Right renal cortex interstitium (tissue), 3 donors: Measurements from ENCODE around the gene SEPTIN8. TPM values are rescaled to one million over a fixed set of nuclear protein-coding genes. Genes with fewer than 3 reads are reported as not detected.

Experiments
- DNase-seq, 3 donors: peaks; one replicate each; pipeline ENCODE4 v3.0.0-alpha.2; 2013; ENCODE audit warnings: low read depth in 3 of 3, low spot score in 2 of 3
- polyA plus RNA-seq, 3 donors: library from polyadenylated mRNA; unstranded; fragments of 120-200 nt; gene quantifications; one replicate each; pipeline ENCODE4 v1.2.1, GENCODE V29; 2013; ENCODE audit not compliant: insufficient read length in 3 of 3

Gene SEPTIN8, protein sequence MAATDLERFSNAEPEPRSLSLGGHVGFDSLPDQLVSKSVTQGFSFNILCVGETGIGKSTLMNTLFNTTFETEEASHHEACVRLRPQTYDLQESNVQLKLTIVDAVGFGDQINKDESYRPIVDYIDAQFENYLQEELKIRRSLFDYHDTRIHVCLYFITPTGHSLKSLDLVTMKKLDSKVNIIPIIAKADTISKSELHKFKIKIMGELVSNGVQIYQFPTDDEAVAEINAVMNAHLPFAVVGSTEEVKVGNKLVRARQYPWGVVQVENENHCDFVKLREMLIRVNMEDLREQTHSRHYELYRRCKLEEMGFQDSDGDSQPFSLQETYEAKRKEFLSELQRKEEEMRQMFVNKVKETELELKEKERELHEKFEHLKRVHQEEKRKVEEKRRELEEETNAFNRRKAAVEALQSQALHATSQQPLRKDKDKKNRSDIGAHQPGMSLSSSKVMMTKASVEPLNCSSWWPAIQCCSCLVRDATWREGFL
- 10 to 100 TPM; 71.8 to 78.7 (median 78.5) TPM for polyA plus RNA-seq

DNA sequence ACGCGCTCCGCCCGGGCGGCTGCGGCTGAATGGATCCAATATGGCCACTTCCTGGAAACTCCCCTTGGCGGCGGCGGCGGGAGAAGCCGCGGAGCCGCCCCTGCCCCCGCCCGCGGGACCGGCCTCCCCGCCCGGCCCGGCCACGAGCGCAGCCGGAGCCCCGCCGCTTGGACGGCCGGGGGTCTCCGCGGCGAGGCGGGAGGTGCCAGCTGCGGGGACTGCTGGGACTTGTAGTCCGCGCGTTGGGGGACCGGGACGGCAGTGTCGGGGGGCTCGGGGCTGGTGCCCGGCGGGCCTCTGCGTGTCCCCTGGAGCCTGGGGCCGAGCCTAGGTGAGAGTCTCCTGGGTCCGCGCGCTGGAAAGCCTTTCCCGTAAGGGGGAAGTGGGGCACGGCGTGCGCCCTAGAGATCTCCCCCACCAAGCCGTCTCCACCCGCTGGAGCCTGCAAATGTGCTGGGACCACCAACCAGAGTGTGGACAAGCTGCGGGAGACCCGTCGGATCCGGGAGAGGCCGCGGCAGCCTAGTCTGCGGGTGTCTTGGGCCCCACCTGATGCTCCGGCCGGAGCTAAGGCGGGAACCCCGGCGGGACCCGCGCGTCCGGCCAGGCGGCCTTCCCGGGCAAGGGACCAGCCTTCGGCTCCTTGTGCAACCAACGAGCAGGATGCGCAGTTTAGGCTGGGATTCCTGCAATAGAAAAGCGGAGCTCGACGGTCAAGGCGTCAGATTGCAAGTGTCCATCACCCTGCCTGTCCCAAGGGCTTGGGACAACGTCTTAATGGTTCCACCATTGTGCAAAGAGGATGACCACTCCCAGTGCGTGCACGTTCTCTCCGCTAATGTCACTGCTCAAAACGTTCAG, at the start of gene SEPTIN8:
TSS of gene SEPTIN8 (minus strand) at position 31 of the 861 bp plus-strand sequence. CDS start 102 bp downstream, outside the sequence.
- DNase-seq: no peak

DNA sequence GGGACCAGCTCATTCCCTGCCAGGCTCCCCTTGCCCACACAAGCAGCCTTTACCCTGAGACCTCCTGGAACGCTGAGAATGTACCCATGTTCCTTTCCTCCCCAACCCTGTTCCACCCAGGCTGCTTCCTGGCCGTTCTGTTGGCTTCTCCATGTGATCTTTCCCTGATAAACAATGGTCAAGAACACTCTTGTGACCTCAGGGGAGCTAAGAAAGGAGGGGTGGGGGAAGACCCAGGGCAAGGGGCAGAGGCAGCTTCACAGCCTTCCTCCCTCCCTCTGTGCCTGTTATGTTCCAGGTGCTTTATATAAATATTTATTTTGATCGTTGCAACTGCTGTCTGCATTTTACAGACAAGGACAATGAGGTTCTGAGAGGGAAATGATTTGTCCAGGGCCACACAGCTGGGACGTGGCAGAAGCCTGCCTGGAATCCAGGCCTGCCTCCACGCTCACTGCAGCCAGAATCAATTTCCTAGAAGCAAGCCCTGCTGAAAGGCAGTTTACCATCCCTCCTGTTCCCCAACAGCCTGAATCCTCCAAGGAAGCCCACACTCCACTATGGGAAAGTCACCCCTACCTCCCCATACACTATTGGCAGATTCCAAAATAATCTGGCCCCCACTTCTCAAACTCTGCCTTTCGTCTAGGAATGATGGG, 49.5 kb upstream of the SEPTIN8 start:
- DNase-seq: no peak

DNA sequence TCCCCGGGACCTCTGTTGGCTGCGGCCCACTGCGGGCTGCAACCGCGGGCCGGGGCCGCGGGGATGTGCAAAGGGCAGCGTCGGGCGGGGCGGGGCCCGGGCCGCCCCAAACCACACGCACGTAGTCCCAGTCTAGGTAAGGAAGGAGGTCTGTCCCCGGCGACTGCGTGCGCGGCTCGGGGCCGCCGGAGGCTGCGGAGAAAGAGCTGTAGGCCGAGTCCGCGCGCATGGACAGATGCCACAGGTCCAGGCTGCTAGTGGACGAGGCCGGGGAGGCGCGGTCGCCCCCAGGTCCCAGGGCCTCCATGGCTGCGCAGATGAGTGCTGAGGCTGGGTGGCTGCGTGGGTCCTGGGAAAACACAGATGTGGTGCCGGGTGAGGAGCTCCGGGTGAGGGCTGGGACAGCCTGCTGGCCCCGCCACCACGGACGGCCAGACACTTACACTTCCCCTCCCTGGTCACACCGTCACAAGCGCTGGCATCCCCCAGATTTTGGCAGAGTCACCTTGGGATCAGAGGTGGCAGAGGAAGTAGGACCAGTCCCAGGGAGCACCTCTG, 48.9 kb upstream of the SEPTIN8 start:
- DNase-seq: no peak

DNA sequence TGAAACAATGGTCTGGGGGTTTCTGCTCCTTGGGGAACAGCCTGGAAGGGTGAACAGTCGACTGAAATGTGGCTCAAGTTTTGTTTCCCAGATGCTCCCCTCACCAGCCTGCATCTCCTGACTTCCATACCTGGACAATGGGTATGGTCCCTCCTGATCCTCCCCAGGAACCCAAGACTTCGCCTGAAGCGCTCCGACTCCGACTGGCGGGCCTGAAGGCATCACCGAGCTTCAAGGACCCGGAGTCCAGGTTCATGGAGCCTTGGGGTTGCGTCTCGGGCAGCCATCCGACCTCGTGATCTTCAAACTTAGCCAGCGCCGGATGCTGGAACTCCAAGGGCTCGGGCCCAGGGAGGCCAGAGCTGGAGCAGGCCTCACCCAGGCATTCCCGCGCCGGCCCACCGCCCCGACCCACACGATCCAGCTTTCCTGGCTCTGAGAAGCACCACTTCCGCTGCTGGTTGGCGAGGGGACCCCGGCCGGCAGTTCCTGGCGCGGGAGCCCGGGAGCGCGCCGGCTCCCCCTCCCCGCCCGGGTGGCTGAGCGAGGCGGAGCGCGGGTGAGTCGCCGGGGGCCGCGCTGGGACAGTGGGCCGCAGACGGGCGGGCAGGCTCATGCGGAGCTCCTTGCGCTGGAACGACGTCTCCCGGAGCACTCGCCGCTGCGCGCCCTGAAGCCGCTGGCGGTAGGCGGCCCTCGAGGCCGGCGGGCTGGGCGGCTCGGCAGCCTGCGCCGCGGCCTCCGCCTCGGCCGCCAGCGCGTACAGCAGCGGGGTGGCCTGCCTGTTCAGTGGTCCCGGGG, 48.2 kb upstream of the SEPTIN8 start:
- DNase-seq: no peak

DNA sequence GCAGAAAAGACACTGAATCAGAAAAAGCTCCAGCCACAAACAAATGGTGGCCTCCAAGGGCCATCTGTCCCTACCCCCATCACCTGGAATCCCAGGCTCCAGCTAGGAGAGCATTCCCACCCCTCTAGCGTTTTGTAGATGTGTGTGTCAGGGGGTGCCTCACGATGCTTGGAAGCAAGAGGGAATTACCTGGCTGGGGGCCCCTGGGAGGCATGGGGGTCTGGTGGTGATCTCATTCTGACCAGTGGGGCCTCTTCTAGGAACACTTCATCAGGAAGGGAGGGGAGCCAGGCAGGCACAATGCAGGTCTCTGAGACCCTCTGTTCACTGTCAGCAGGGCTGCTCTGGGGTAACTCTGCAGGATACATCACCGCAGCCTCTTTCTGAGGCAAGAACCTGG, 47.4 kb upstream of the SEPTIN8 start:
- no peak for DNase-seq

DNA sequence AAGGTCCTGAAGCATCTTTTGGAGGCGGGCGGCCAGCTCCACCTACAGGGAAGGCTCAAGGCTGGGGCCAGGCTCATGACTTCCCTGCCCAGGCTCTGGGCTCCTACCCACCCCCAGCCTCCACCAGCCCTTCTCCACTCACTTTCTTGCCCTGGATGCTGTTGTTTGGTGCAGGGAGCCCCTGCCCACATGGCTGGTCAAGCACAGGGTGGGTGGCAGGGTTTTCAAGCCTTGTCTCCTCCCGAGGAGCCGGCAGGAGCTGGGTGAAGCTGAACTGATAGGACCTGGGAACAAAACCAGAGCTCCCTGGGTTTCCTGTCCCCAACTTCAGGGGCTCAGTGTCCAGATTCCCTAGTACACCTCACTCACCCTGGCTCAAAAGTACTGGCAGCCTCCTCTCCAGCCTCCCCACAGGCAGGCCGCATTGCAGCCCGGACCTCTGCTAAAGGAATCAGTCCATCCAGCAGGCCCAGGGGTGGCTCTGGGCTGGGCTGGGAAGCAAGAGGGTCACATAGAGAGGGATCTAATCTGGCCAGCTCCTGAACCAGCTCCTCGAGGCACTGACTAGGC, 46.5 kb upstream of the SEPTIN8 start:
- DNase-seq: no peak

DNA sequence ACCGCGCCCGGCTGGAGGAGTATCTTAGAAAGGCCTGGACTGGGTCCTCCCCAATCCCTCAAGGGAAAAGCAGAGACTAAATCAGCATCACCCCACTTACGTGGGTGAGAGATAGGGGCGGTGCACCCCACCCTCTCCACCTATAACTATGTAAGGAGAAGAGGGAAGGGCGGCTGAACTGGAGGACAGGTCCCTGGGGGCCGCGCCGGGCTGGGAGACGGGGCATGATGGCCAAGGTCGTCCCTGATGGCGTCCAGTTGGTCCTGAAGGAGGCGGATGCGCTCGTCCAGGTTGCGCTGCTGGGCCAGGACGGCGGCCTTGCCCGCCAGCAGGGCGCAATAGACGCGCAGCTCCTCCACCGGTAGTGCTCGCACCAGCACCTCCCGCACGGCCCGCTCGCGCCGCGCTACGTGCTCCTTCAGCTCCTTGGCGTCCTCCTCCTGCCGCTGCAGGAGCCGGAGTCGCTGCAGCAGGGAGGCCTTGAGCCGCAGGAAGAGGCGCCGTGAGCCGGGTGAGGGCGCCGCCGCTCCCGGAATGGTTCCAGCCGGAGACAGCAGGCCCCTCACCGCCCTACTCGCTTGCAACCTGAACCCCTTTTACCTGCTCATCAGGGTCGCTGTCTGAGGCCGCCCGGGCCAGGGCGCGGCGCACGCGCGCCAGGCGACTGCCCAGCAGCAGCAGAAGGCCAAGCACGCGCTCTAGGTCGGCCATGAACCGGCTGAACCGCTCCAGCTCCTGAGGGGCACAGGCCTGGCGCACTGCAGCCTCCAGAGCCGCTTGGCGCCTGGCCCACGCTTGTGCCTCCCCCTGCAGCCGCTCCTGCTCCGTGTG, 45.8 kb upstream of the SEPTIN8 start:
- no peak for DNase-seq

DNA sequence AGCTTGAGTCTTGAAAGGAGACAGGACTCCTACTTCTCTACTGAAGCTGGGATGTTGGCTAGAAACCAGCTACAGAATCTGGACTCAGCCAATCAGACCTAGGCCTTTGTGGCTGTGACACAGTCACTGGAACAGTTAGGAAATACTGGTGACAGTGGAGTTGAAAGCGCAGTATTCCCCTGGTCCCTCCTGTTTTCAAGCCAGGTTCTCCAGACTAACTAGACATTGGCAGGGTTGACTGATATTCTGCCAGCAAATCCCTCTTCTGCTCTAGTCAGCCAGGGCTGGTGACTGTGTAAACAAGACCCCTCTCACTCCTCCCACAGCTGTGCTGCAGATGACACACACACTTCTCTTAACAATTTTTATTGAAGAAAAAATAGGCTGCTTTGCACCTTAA, 44.8 kb upstream of the SEPTIN8 start:
- DNase-seq: no peak

DNA sequence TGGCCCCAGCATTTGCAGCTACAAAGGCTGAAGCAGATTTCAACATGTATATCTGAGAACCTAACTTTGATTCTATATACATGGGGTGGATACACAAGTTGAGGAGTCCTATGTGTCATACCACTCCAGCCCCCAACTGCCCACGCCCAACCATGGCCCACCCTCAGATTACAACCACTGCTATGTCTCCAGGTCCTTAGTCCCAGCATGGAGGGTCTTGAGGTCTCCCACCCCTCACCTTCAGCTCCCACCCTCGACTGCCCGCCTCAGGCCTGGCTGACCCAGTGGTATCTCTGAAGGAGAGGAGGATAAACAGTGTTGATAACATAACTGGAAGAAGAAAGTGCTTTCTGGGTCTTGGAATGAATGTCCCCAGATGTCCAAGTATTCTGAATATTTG, 44.3 kb upstream of the SEPTIN8 start:
- DNase-seq: no peak

DNA sequence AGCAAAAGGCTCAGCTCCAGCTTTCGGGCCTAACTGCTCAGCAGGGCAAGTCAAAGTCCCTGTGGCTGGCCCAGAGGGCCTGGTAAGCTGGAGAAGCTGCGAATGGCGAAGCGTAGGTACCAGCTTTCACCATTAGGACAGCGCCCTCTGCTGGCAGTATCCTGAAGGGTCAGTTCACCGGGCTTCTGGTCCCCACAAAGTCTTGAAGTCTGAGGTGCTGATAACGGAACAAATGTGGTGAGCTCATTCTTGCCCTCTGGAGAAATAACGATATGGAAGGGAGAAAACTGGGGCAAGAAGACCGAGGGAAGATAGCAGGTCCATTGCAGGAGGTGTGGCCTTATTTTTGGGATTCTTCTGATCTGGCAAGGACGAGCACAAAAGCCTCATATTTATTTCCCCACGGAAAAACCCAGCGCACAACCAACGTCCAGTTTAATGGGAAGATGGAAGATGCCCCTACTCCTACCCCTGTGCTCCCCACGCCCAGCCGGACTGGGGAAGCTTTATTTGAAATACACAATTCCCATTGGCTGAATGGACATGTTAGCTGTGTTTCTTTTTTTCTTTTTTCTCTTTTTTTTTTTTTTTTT, 43.2 kb upstream of the SEPTIN8 start:
- peak; percentile 80 to 85 (median 82) for DNase-seq

DNA sequence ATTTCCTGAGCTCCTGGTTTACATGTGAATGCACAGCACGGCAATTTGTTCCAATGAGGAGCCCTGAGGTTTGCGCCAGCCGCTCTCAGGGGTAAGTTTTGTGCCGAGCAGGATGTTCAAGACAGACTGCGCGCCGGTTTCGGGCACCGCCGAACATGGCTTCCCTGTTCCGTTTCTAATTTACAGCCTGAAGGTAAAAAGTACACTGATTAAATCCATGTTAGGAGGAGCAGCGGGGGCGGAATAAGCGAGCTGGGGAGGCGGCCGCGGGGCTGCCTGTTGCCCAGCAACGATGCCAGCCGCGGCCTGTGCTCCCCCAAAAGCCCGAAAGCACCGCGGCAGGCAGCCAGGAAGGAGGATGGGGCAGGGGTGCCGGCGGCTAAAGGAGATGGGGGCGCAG, 42.4 kb upstream of the SEPTIN8 start:
- DNase-seq: no peak

DNA sequence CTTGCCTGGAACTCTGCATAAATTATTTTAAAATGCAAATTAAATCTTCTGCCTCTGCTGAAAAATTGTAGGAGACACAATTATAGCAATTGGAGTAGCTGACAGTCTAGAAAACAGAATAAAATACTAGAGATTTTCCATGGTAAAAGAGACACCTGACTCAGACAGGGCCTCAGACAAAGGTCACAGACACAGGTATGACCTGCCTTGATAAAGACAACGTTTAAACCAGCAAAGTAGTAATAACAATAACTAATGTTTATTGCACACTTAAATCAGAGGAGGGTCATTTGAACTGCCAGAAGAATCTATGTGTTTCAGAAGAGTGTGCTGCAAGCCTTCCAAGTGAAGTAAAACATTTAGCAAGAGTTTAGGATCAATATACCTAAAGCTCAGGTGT, 40.0 kb upstream of the SEPTIN8 start:
- DNase-seq: no peak

DNA sequence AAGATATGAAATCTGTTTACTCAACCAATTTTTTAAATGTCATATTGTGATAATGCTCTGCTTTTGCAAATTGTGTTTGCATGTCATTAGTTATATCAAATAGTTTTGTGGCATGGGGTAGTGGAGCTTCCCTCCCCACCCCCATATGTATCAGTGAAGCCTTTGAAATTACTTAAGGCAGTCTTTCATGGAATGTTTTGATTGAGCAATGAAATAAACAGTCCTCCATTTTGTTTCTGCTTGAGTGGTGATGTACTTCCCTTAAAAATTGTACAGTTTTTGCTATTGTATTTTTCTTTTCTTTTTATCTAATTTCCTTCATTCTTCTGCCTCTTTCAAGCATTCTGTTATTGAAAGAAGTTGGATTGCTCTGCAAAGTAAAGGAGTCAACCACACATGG, 39.5 kb upstream of the SEPTIN8 start:
- no peak for DNase-seq

DNA sequence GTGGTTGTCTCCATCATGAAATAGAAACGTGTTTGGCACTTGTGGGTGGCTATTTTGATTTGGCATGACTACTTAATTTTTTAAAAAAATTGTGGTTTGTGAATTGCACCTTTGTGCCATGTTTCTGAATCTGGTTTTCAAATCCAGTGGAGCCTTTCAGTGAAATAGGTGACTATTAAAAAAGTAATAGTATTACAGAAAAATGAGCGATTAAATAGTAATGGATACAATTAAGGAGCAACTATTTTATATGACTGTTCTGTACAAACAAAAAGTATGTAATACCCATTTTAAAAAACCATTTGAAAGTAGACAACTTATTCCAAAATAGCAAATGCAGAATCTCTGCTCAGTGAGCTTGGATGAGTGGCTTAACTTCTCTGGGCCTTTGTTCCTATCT, 39.0 kb upstream of the SEPTIN8 start:
- no peak for DNase-seq

DNA sequence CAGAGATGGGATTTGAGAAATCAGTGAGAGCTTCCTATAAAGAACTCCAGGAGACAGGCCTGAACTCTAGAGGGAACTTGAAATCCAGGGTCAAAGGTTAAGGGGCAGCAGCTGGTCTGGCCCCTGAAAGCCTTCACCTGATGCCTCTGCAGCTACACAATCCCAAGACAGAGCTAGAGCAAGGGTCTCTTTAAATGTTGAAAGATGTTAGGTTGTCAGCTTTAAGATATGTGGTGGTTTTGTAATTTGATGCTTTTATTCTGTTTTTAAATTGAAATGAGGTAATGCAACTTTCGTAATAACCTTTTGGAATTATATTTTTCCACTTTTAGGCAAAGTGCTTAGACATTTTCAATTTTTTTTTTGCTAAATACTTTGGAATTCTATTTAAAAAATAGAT, 38.4 kb upstream of the SEPTIN8 start:
- no peak for DNase-seq

DNA sequence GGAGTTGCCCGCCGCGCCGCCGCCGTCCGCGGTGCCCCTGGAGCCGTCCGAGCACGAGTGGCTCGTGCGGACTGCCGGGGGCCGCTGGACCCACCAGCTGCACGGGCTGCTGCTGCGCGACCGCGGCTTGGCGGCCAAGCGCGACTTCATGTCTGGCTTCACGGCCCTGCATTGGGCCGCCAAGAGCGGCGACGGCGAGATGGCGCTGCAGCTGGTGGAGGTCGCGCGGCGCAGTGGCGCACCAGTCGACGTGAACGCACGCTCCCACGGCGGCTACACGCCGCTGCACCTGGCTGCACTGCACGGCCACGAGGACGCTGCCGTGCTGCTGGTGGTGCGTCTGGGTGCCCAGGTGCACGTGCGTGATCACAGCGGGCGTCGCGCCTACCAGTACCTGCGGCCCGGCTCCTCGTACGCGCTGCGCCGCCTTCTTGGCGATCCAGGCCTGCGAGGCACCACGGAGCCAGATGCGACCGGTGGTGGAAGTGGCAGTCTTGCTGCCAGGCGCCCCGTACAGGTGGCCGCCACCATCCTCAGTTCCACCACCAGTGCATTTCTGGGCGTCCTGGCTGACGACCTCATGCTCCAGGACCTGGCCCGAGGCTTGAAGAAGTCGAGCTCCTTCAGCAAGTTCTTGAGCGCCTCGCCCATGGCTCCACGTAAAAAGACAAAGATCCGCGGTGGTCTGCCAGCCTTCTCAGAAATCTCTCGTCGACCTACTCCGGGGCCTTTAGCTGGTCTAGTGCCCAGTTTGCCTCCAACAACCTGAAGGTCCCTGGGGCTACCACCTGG, 37.7 kb upstream of the SEPTIN8 start:
- no peak for DNase-seq
